Kidney (tissue), 14 donors: ENCODE results near the gene MTNR1B. TPM values are rescaled to one million over a fixed set of nuclear protein-coding genes. Genes with fewer than 3 reads are reported as not detected.

Experiments
- DNase-seq, 5 donors: peaks; one replicate each; pipeline ENCODE4 v3.0.0-alpha.2; 2013 to 2020
- FAIRE-seq: peaks from 2 replicates; lab custom pipeline; 2012; peaks lifted over from hg19 to GRCh38; lab: Jason Lieb, UNC
- H3K27ac ChIP-seq, 2 donors: one replicate each; pipeline ENCODE4 v1.7.0; 2013; ENCODE audit warnings: low read depth in 2 of 2, low read length in 2 of 2, inconsistent platforms in 1 of 2
- H3K27me3 ChIP-seq: one replicate; pipeline ENCODE4 v1.7.1; 2013; ENCODE audit warnings: low read length, inconsistent platforms; ENCODE audit not compliant: control insufficient read depth, insufficient read depth
- H3K36me3 ChIP-seq, 3 donors: one replicate each; pipeline versions ENCODE4 v1.7.0 to v1.7.1; 2013; ENCODE audit warnings: low read length in 3 of 3, control low read depth in 1 of 3, inconsistent platforms in 1 of 3; ENCODE audit not compliant: insufficient read depth in 3 of 3, control insufficient read depth in 2 of 3
- H3K4me1 ChIP-seq, 3 donors: one replicate each; pipeline versions ENCODE4 v1.7.0 to v1.7.1; 2013; ENCODE audit warnings: low read length in 3 of 3, inconsistent platforms in 1 of 3, low read depth in 1 of 3; ENCODE audit not compliant: control insufficient read depth in 2 of 3, insufficient read depth in 2 of 3
- H3K4me3 ChIP-seq, 3 donors: one replicate each; pipeline versions ENCODE4 v1.7.0 to v1.8.1; 2013; ENCODE audit warnings: low read length in 3 of 3, control low read depth in 1 of 3, inconsistent platforms in 1 of 3
- H3K9ac ChIP-seq, 3 donors: one replicate each; pipeline versions ENCODE4 v1.7.0 to v1.7.1; 2013; ENCODE audit warnings: low read length in 3 of 3, control low read depth in 1 of 3, inconsistent platforms in 1 of 3
- H3K9me3 ChIP-seq, 3 donors: one replicate each; pipeline versions ENCODE4 v1.7.0 to v1.7.1; 2013; ENCODE audit warnings: low read length in 3 of 3, control low read depth in 1 of 3, inconsistent platforms in 1 of 3; ENCODE audit not compliant: control insufficient read depth in 2 of 3, insufficient read depth in 1 of 3
- intact Hi-C: fragments of 100-400 bp; cut with DNase I; formaldehyde crosslinking; loops from one replicate; pipeline ENCODE4 v1.11.1; 2022
- polyA plus RNA-seq: library from polyadenylated mRNA; stranded (reverse); fragments of 350-450 nt; fragmentation: Illumina TruSeq; extraction: RNeasy Lipid Tissue Mini Kit (QIAGEN cat#74804); gene quantifications from one replicate; pipeline ENCODE4 v1.2.3, GENCODE V29; 2014; ENCODE audit warnings: low read depth, low replicate concordance; ENCODE audit not compliant: insufficient read depth
- total RNA-seq: library from RNA; stranded (reverse); fragmentation: NEBNext Ultra II Directional; extraction: Animal tissue kit (Norgen Biotek cat#: 25700); gene quantifications from one replicate; pipeline ENCODE4 v1.2.1, GENCODE V29; 2021
- TF ChIP-seq, protein P1 (sequence below): IDR thresholded peaks from 3 replicates; pipeline ENCODE4 v1.5.1; 2012; ENCODE audit warnings: mild to moderate bottlenecking, moderate library complexity, borderline replicate concordance; ENCODE audit not compliant: insufficient read depth; ENCODE audit errors: extremely low read depth
- donor health status: control.
- donor health status: control.
- donor health status: control.
- donor health status: control.
- donor health status: control.
- donor health status: DM: yes; HTN: yes; CAD: no.
- donor health status: Normal renal cell carcinoma (clear cell type).

MTNR1B gene
- total and polyA plus RNA-seq, 2 donors from 2014 or later, result not detected

DNA sequence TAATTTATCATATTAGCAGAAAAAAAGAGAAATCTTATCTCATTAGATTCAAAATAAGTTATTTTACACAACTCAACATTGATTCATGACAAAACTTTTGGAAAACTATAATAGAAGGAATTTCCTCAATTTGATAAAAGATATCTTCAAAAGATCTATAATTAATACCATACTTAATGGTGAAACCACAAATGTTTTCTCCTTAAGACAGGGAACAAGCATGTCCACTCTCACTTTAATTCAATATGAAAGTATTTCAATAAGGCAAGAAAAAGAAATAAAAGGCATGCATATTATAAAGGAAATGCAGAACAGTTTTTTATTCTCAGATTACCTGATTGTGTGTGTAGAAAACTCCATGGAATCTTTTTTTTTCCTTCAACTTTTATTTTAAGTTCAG, 23.6 kb downstream of the MTNR1B start:
- Histone ChIP-seq H3K27me3 (no peaks in the 10 kb centered on the region), H3K9me3 (peaks cover 0 to 7% (median 0%) of the 10 kb centered on the region in 3 donors), H3K36me3 (no peaks in the 10 kb centered on the region), H3K4me1 (no peaks in the 10 kb centered on the region), H3K27ac (no peak overlapping the region), H3K9ac (no peak overlapping the region), H3K4me3 (no peak overlapping the region)
- TF ChIP-seq, protein P1, sequence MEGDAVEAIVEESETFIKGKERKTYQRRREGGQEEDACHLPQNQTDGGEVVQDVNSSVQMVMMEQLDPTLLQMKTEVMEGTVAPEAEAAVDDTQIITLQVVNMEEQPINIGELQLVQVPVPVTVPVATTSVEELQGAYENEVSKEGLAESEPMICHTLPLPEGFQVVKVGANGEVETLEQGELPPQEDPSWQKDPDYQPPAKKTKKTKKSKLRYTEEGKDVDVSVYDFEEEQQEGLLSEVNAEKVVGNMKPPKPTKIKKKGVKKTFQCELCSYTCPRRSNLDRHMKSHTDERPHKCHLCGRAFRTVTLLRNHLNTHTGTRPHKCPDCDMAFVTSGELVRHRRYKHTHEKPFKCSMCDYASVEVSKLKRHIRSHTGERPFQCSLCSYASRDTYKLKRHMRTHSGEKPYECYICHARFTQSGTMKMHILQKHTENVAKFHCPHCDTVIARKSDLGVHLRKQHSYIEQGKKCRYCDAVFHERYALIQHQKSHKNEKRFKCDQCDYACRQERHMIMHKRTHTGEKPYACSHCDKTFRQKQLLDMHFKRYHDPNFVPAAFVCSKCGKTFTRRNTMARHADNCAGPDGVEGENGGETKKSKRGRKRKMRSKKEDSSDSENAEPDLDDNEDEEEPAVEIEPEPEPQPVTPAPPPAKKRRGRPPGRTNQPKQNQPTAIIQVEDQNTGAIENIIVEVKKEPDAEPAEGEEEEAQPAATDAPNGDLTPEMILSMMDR, result no peak
- DNase-seq, result no peak
- intact Hi-C loops, result no loop called here
- FAIRE-seq, result no peak

DNA sequence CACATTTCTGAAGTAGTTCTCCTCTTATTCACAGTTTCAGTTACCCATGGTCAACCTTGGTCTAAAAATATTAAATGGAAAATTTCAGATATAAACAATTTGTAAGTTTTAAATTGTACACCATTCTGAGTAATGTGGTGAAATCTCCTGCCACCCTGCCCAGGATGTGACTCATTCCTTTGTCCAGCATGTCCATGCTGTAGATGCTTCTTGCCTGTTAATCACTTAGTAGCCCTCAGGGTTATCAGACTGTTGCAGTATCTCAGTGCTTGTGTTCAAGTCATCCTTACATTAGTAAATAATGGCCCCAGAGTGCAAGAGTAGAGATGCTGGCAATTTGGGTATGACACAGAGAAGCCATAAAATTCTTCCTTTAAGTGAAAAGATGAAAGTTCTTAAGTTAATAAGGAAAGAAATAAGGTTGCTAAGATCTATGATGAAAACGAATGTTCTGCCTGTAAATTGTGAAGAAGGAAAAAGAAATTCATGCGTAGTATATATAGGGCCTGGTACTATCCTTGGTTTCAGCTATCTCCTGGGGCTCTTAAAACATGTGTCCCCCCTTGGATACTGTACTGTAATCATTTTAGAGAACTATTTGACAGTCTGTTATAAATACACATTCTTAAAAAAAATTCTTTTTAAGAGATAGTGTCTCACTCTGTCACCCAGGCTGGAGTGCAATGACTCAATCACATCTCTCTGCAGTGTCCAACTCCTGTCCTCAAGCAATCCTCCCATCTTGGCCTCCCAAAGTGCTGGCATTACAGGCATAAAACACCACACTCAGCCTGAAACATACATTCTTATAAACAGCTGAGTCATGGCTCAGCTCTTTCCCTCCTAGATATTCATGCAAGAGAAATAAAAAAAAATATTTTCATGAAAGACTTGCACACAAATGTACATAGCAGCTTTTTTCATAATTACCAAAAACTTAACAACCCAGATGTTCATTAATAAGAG, 31.3 kb downstream of the MTNR1B start:
- TF ChIP-seq, protein P1, result no peak
- Histone ChIP-seq H3K4me3 (no peak overlapping the region), H3K36me3 (no peaks in the 10 kb centered on the region), H3K9me3 (no peaks in the 10 kb centered on the region), H3K27me3 (no peaks in the 10 kb centered on the region), H3K9ac (no peak overlapping the region), H3K4me1 (no peaks in the 10 kb centered on the region), H3K27ac (no peak overlapping the region)
- intact Hi-C loops, result no loop called here
- FAIRE-seq (no peak), DNase-seq (no peak)

DNA sequence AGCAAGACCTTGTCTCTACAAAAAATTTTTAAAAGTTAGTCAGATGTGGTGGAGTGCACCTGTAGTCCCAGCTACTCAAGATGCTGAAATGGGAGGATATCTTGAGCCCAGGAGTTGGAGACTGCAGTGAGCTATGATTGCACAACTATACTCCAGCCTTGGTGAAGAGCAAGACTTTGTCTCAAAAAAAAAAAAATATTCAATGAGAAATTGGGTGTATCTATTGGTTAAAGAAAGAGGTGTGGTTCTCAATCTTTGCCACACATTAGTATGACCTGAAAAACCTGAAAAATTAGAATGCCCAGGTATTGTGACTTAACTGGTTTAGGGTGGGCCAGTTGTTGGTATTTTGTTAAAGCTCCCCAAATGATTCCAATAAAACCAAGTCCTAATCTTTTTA, 32.4 kb downstream of the MTNR1B start:
- no peak for FAIRE-seq
- Histone ChIP-seq H3K9me3 (no peaks in the 10 kb centered on the region), H3K4me3 (no peak overlapping the region), H3K27me3 (no peaks in the 10 kb centered on the region), H3K27ac (no peak overlapping the region), H3K9ac (no peak overlapping the region), H3K36me3 (no peaks in the 10 kb centered on the region), H3K4me1 (no peaks in the 10 kb centered on the region)
- TF ChIP-seq, protein P1, result no peak
- intact Hi-C loops, result no loop called here
- no peak for DNase-seq
